Nephron (organoid): ENCODE data around the gene FAM200C.

Experiments used
- H3K27ac Mint-ChIP-seq, 3 experiments: 2 replicates each; pipeline ENCODE4 v1.8.0; 2020; ENCODE audit warnings: mixed read lengths in 3 of 3, mild to moderate bottlenecking in 2 of 3, moderate library complexity in 1 of 3
- H3K27me3 Mint-ChIP-seq: 2 replicates; pipeline ENCODE4 v1.8.0; 2021; ENCODE audit warnings: low read depth, mild to moderate bottlenecking, moderate library complexity, mixed read lengths
- H3K36me3 Mint-ChIP-seq: 2 replicates; pipeline ENCODE4 v1.8.0; 2020; ENCODE audit warnings: low read depth, mixed read lengths
- H3K4me1 Mint-ChIP-seq: 2 replicates; pipeline ENCODE4 v1.8.0; 2020; ENCODE audit warnings: mixed read lengths
- H3K4me3 Mint-ChIP-seq, 3 experiments: 2 replicates each; pipeline ENCODE4 v1.8.0; 2020; ENCODE audit warnings: mild to moderate bottlenecking in 3 of 3, mixed read lengths in 3 of 3, moderate library complexity in 2 of 3
- H3K9me3 Mint-ChIP-seq: 2 replicates; pipeline ENCODE4 v1.8.0; 2020; ENCODE audit warnings: mixed read lengths
- TF ChIP-seq, protein P1 (sequence below), 3 experiments: fragments of 200-600 bp; sonication (generic); IDR thresholded peaks; one replicate each; pipeline ENCODE4 v1.5.0; 2021; ENCODE audit warnings: antibody characterized with exemption in 3 of 3; ENCODE audit not compliant: unreplicated experiment in 3 of 3

FAM200C gene

GRCh38 chr5:160379511-160379910, 20.3 kb downstream of the FAM200C start:
- H3K36me3 Mint-ChIP-seq: no peaks in the 10 kb centered on the region
- H3K4me1 Mint-ChIP-seq: peaks cover 31% of the 10 kb centered on the region
- peaks cover 8% of the 10 kb centered on the region for H3K27me3 Mint-ChIP-seq
- H3K4me3 Mint-ChIP-seq: no peak overlapping the region
- no peak overlapping the region for H3K27ac Mint-ChIP-seq
- TF ChIP-seq, protein P1, sequence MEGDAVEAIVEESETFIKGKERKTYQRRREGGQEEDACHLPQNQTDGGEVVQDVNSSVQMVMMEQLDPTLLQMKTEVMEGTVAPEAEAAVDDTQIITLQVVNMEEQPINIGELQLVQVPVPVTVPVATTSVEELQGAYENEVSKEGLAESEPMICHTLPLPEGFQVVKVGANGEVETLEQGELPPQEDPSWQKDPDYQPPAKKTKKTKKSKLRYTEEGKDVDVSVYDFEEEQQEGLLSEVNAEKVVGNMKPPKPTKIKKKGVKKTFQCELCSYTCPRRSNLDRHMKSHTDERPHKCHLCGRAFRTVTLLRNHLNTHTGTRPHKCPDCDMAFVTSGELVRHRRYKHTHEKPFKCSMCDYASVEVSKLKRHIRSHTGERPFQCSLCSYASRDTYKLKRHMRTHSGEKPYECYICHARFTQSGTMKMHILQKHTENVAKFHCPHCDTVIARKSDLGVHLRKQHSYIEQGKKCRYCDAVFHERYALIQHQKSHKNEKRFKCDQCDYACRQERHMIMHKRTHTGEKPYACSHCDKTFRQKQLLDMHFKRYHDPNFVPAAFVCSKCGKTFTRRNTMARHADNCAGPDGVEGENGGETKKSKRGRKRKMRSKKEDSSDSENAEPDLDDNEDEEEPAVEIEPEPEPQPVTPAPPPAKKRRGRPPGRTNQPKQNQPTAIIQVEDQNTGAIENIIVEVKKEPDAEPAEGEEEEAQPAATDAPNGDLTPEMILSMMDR (IDR thresholded peaks at IDR 0.05; ENCODE audit: unreplicated experiment in 3 of 3): no peak
- no peaks in the 10 kb centered on the region for H3K9me3 Mint-ChIP-seq

DNA sequence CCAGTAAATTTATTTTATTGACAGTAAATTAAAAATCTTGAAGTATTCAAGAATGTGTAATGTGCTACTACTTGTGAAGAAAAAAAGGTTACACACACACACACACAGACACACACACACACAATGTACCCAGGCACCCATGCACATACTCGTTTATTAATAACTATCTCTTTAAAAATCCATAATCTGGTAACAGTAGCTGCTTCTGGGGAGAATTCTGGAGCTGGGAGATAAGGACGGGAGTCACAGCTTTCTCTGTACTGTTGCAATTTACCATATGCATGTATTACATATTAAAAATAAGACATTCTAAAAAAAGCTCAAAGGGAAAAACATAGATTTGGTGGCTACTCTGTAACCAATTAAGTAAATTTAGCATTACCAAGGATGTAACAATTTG, 21.5 kb downstream of the FAM200C start:
- Mint-ChIP-seq H3K27me3 (peaks cover 18% of the 10 kb centered on the region), H3K4me3 (no peak overlapping the region), H3K4me1 (peaks cover 31% of the 10 kb centered on the region), H3K27ac (no peak overlapping the region), H3K9me3 (no peaks in the 10 kb centered on the region), H3K36me3 (no peaks in the 10 kb centered on the region)
- TF ChIP-seq, protein P1 (IDR thresholded peaks at IDR 0.05; ENCODE audit: unreplicated experiment in 3 of 3): no peak

GRCh38 chr5:160377651-160378050, 22.2 kb downstream of the FAM200C start:
- Mint-ChIP-seq H3K27me3 (peaks cover 24% of the 10 kb centered on the region), H3K9me3 (no peaks in the 10 kb centered on the region), H3K36me3 (no peaks in the 10 kb centered on the region), H3K4me1 (peaks cover 25% of the 10 kb centered on the region), H3K4me3 (no peak overlapping the region), H3K27ac (no peak overlapping the region)
- TF ChIP-seq, protein P1 (IDR thresholded peaks at IDR 0.05; ENCODE audit: unreplicated experiment in 3 of 3): no peak

DNA sequence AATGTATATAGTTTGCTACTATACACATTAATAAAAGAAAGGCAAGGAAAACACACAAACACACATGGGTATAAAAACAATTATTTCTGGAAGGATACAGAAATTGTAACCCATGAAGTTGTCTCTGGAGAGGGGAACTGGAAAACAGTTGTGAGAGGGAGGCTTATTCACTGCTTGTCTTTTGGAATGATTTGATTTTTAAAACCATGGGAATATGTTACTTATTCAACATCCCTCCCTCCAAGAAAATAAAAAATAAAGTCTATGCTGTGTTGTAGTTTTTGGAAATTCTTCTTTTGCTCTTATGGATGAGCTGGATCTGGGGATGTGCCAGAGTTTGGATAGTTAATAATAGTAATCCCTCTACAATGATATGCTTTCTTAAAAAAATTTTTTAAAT, 23.4 kb downstream of the FAM200C start:
- Mint-ChIP-seq H3K4me3 (no peak overlapping the region), H3K4me1 (peaks cover 16% of the 10 kb centered on the region), H3K9me3 (no peaks in the 10 kb centered on the region), H3K27ac (no peak overlapping the region), H3K27me3 (peaks cover 31% of the 10 kb centered on the region), H3K36me3 (no peaks in the 10 kb centered on the region)
- TF ChIP-seq, protein P1 (IDR thresholded peaks at IDR 0.05; ENCODE audit: unreplicated experiment in 3 of 3): no peak

DNA sequence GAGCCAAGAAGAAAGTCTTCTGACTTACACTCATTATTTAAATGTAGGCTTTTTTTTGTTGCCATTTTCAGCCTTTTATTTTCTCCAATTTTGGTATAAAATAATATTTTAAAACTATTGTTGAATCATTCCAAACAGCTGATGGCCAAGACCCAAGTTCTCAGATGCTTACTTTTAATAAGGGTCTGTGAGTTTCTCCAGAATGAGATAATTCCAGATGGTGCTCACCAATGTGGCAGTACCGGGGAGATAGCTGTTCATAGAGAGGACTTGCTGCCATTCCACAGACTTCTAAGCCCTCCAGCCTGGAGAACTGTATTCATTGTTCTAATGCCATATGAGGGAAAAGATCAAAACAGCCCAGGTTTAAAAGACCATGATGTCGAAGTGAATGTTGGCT, 24.2 kb downstream of the FAM200C start:
- H3K36me3 Mint-ChIP-seq: no peaks in the 10 kb centered on the region
- peaks cover 22% of the 10 kb centered on the region for H3K4me1 Mint-ChIP-seq
- H3K4me3 Mint-ChIP-seq: no peak overlapping the region
- TF ChIP-seq, protein P1 (IDR thresholded peaks at IDR 0.05; ENCODE audit: unreplicated experiment in 3 of 3): no peak
- no peak overlapping the region for H3K27ac Mint-ChIP-seq
- H3K9me3 Mint-ChIP-seq: no peaks in the 10 kb centered on the region
- peaks cover 37% of the 10 kb centered on the region for H3K27me3 Mint-ChIP-seq

DNA sequence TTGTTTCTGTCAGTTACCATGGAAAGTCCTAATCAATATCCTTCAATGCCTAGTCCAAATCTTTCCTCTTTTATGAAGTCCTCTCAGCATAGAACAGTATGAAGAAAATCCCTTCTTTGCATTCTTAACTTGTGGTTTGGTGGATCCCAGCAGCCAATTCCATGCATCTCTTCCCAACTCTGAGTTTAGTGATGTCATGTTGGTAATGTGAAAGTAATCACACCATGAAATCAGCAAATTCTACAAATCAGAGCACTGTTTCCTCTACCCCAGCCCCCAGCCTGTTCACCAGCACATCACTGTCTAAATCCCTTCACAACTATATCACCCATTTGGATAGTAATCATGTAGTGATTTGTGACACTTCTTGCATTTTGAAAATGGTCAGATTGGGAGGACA, 24.7 kb downstream of the FAM200C start:
- Mint-ChIP-seq H3K27me3 (peaks cover 38% of the 10 kb centered on the region), H3K27ac (no peak overlapping the region), H3K36me3 (no peaks in the 10 kb centered on the region), H3K9me3 (no peaks in the 10 kb centered on the region), H3K4me1 (peaks cover 24% of the 10 kb centered on the region), H3K4me3 (no peak overlapping the region)
- TF ChIP-seq, protein P1 (IDR thresholded peaks at IDR 0.05; ENCODE audit: unreplicated experiment in 3 of 3): no peak
